HepG2 (cell line): ENCODE measurements around the gene UBTF. TPM values are rescaled to one million over a fixed set of nuclear protein-coding genes. Genes with fewer than 3 reads are reported as not detected.
A peak's percentile ranks its signal among the peaks of the same experiment; 100 is the strongest.

ENCODE experiments used
- ARNT ChIP-seq: fragments of 450-650 bp; IDR thresholded peaks from 2 replicates; pipeline ENCODE4 v1.6.1; 2017
- CHCHD3 ChIP-seq: sonication (generic); formaldehyde crosslinking; IDR thresholded peaks from 2 replicates; pipeline ENCODE4 v1.8.0; 2022; ENCODE audit warnings: mild to moderate bottlenecking, missing genetic modification reagents, moderate library complexity
- HDAC1 ChIP-seq: sonication (generic); formaldehyde crosslinking; IDR thresholded peaks from 2 replicates; pipeline ENCODE4 v1.5.1; 2020; ENCODE audit warnings: mild to moderate bottlenecking, missing genetic modification reagents
- HDAC2 ChIP-seq: sonication (generic); formaldehyde crosslinking; IDR thresholded peaks from 2 replicates; pipeline ENCODE4 v1.4.0; 2020; ENCODE audit warnings: missing genetic modification reagents
- KLF15 ChIP-seq: sonication (generic); formaldehyde crosslinking; IDR thresholded peaks from 2 replicates; pipeline ENCODE4 v1.8.1; 2023; ENCODE audit warnings: borderline replicate concordance, mild to moderate bottlenecking, inconsistent platforms, missing genetic modification reagents, mixed read lengths
- NFE2L1 ChIP-seq: sonication (generic); formaldehyde crosslinking; IDR thresholded peaks from 2 replicates; pipeline ENCODE4 v1.4.0; 2020; ENCODE audit warnings: missing genetic modification reagents, mild to moderate bottlenecking, borderline replicate concordance
- RARA ChIP-seq: IDR thresholded peaks from 2 replicates; pipeline ENCODE4 v1.6.1; 2016; ENCODE audit warnings: missing genetic modification reagents, missing compliant biosample characterization
- RFX5 ChIP-seq: IDR thresholded peaks from 2 replicates; pipeline ENCODE4 v1.6.1; 2011; ENCODE audit warnings: low read depth, low read length, improper control_type of control experiment
- TBX2 ChIP-seq: sonication (generic); formaldehyde crosslinking; IDR thresholded peaks from 2 replicates; pipeline ENCODE4 v1.5.0; 2020; ENCODE audit warnings: missing genetic modification reagents, mild to moderate bottlenecking, borderline replicate concordance
- ZFYVE20 ChIP-seq: sonication (generic); formaldehyde crosslinking; IDR thresholded peaks from 2 replicates; pipeline ENCODE4 v1.8.0; 2023; ENCODE audit warnings: low read depth, mild to moderate bottlenecking, moderate library complexity, missing genetic modification reagents, borderline replicate concordance
- ZNF562 ChIP-seq: sonication (generic); formaldehyde crosslinking; IDR thresholded peaks from 2 replicates; pipeline ENCODE4 v1.8.0; 2022; ENCODE audit warnings: missing genetic modification reagents, borderline replicate concordance
- ZNF747 ChIP-seq: sonication (generic); formaldehyde crosslinking; IDR thresholded peaks from 2 replicates; pipeline ENCODE4 v1.8.1; 2023; ENCODE audit warnings: missing genetic modification reagents, mild to moderate bottlenecking, borderline replicate concordance
- polyA plus RNA-seq, 8 experiments: library from polyadenylated mRNA; depleted of rRNA in 3 of 8; stranded (reverse) in 7 of 8; unstranded in 1 of 8; fragments of >200 nt; fragmentation: Illumina TruSeq in 4 of 8; extraction: Trizol in 4 of 8; gene quantifications; 2 replicates each; pipeline versions ENCODE4 v1.2.1 to v1.2.3, GENCODE V29; 2011 to 2016; ENCODE audit warnings: low read depth in 4 of 8, missing spikeins in 1 of 8, mixed read lengths in 1 of 8; ENCODE audit not compliant: insufficient read depth in 1 of 8
- total RNA-seq, 5 experiments: library from RNA; depleted of rRNA; stranded (reverse); fragments of >200 nt; fragmentation: Illumina TruSeq; extraction: Trizol; gene quantifications; 2 replicates each; pipeline ENCODE4 v1.2.3, GENCODE V29; 2016; ENCODE audit warnings: low read depth in 1 of 5
- TF ChIP-seq, protein P1 (sequence below): sonication (generic); formaldehyde crosslinking; IDR thresholded peaks from 2 replicates; pipeline ENCODE4 v1.5.1; 2020; ENCODE audit warnings: missing genetic modification reagents, mild to moderate bottlenecking, borderline replicate concordance
- TF ChIP-seq, protein P2 (sequence below): sonication (generic); formaldehyde crosslinking; IDR thresholded peaks from 2 replicates; pipeline ENCODE4 v1.4.0; 2020; ENCODE audit warnings: low read depth, mild to moderate bottlenecking, missing genetic modification reagents
- TF ChIP-seq, protein P3 (sequence below): sonication (generic); formaldehyde crosslinking; IDR thresholded peaks from 2 replicates; pipeline ENCODE4 v1.4.0; 2020; ENCODE audit warnings: missing genetic modification reagents
- TF ChIP-seq, protein P4 (sequence below): sonication (generic); formaldehyde crosslinking; IDR thresholded peaks from 2 replicates; pipeline ENCODE4 v1.5.0; 2020; ENCODE audit warnings: missing genetic modification reagents, mild to moderate bottlenecking, borderline replicate concordance
- TF ChIP-seq, protein P5 (sequence below), 2 experiments: sonication (generic) in 1 of 2; formaldehyde crosslinking in 1 of 2; IDR thresholded peaks; 2 replicates each; pipeline versions ENCODE4 v1.4.0 to v1.6.1; 2018 to 2020; ENCODE audit warnings: missing genetic modification reagents in 2 of 2, borderline replicate concordance in 1 of 2, low read depth in 1 of 2, mild to moderate bottlenecking in 1 of 2, missing biosample characterization in 1 of 2
- TF ChIP-seq, protein P6 (sequence below): sonication (generic); formaldehyde crosslinking; IDR thresholded peaks from 2 replicates; pipeline ENCODE4 v1.4.0; 2020; ENCODE audit warnings: missing genetic modification reagents

UBTF gene
- total and polyA plus RNA-seq, 2 of the 13 experiments (the other 11 are each of a cell fraction or from before 2014, with no cell fraction given), result 15.2 to 60.9 TPM

DNA sequence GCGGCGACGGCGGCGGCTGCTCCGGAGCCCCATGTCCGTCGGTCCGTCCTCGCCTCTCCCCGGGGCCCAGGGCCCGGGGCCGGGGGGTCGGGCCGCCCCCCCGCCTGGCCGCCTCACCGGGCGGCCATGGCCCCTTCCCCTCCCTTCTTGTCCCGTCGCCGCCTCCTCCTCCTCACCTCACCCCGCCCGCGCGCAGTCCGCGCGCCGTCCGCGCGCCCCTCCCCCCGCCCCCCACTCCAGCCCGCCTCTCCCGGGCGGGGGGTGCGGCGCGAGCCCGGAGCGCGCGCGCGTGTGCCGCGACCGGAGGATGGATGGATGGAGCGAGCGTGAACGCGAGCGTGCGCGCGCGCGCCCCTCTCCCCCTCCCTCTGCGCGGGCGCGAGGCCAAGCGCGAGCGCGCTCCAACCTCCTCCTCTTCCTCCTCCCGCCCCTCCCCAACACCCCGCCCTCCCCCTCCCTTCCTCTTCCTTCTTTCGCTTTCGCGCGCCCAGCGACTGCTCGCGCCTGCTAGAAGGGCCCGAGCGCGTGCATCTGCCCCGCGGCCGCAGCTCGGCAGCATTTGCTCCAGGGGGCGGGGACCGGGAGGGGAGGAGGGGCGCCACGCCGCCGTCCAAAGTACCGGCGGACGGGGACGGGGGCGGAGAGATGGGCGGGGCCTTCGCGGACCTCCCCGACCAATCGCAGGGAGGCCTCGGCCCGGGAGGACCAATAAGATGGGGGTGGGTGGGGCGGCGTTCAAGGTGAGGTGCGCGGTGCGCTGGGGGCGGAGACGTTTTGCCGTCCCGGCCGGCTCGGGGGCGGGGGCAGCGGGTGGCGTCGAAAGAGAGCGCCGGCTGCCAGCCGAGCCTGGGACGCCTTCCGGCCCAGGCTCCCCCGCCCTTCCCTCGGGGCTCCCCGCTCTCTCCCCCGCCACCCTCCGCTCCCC lies 19.7 kb downstream of the UBTF start, which contains the start of gene ATXN7L3 (continued):
- TF ChIP-seq, protein P1, sequence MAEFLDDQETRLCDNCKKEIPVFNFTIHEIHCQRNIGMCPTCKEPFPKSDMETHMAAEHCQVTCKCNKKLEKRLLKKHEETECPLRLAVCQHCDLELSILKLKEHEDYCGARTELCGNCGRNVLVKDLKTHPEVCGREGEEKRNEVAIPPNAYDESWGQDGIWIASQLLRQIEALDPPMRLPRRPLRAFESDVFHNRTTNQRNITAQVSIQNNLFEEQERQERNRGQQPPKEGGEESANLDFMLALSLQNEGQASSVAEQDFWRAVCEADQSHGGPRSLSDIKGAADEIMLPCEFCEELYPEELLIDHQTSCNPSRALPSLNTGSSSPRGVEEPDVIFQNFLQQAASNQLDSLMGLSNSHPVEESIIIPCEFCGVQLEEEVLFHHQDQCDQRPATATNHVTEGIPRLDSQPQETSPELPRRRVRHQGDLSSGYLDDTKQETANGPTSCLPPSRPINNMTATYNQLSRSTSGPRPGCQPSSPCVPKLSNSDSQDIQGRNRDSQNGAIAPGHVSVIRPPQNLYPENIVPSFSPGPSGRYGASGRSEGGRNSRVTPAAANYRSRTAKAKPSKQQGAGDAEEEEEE (CRISPR knock-in tag), result no peak
- no peak for TF ChIP-seq ZFYVE20
- TF ChIP-seq, protein P2, sequence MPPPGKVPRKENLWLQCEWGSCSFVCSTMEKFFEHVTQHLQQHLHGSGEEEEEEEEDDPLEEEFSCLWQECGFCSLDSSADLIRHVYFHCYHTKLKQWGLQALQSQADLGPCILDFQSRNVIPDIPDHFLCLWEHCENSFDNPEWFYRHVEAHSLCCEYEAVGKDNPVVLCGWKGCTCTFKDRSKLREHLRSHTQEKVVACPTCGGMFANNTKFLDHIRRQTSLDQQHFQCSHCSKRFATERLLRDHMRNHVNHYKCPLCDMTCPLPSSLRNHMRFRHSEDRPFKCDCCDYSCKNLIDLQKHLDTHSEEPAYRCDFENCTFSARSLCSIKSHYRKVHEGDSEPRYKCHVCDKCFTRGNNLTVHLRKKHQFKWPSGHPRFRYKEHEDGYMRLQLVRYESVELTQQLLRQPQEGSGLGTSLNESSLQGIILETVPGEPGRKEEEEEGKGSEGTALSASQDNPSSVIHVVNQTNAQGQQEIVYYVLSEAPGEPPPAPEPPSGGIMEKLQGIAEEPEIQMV (CRISPR knock-in tag), result no peak
- TF ChIP-seq HDAC1 (CRISPR knock-in tag), result peak; percentile 36; the same call in 1 of the 2 replicates
- TF ChIP-seq, protein P3, sequence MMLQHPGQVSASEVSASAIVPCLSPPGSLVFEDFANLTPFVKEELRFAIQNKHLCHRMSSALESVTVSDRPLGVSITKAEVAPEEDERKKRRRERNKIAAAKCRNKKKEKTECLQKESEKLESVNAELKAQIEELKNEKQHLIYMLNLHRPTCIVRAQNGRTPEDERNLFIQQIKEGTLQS (CRISPR knock-in tag), result no peak; the same call in 1 of the 2 replicates
- TF ChIP-seq, protein P4, sequence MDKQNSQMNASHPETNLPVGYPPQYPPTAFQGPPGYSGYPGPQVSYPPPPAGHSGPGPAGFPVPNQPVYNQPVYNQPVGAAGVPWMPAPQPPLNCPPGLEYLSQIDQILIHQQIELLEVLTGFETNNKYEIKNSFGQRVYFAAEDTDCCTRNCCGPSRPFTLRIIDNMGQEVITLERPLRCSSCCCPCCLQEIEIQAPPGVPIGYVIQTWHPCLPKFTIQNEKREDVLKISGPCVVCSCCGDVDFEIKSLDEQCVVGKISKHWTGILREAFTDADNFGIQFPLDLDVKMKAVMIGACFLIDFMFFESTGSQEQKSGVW (CRISPR knock-in tag), result no peak
- TF ChIP-seq ZNF562 (CRISPR knock-in tag), result no peak
- no peak for TF ChIP-seq ARNT
- peak; percentile 31; the same call in 1 of the 2 replicates for TF ChIP-seq RFX5
- TF ChIP-seq KLF15 (CRISPR knock-in tag), result no peak; the same call in 1 of the 2 replicates
- TF ChIP-seq, protein P5, sequence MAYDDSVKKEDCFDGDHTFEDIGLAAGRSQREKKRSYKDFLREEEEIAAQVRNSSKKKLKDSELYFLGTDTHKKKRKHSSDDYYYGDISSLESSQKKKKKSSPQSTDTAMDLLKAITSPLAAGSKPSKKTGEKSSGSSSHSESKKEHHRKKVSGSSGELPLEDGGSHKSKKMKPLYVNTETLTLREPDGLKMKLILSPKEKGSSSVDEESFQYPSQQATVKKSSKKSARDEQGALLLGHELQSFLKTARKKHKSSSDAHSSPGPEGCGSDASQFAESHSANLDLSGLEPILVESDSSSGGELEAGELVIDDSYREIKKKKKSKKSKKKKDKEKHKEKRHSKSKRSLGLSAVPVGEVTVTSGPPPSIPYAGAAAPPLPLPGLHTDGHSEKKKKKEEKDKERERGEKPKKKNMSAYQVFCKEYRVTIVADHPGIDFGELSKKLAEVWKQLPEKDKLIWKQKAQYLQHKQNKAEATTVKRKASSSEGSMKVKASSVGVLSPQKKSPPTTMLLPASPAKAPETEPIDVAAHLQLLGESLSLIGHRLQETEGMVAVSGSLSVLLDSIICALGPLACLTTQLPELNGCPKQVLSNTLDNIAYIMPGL (CRISPR knock-in tag; IDR thresholded peaks at IDR 0.05; ENCODE audit: borderline replicate concordance in 1 of 2, low read depth in 1 of 2), result no peak
- TF ChIP-seq, protein P6, sequence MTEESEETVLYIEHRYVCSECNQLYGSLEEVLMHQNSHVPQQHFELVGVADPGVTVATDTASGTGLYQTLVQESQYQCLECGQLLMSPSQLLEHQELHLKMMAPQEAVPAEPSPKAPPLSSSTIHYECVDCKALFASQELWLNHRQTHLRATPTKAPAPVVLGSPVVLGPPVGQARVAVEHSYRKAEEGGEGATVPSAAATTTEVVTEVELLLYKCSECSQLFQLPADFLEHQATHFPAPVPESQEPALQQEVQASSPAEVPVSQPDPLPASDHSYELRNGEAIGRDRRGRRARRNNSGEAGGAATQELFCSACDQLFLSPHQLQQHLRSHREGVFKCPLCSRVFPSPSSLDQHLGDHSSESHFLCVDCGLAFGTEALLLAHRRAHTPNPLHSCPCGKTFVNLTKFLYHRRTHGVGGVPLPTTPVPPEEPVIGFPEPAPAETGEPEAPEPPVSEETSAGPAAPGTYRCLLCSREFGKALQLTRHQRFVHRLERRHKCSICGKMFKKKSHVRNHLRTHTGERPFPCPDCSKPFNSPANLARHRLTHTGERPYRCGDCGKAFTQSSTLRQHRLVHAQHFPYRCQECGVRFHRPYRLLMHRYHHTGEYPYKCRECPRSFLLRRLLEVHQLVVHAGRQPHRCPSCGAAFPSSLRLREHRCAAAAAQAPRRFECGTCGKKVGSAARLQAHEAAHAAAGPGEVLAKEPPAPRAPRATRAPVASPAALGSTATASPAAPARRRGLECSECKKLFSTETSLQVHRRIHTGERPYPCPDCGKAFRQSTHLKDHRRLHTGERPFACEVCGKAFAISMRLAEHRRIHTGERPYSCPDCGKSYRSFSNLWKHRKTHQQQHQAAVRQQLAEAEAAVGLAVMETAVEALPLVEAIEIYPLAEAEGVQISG (CRISPR knock-in tag), result peak; percentile 78
- no peak for TF ChIP-seq NFE2L1 (CRISPR knock-in tag)
- 0 out of 2 replicates have a peak, but pooled peaks have one; percentile 35 for TF ChIP-seq TBX2 (CRISPR knock-in tag)
- no peak for TF ChIP-seq ZNF747
- TF ChIP-seq CHCHD3, result no peak
- no peak for TF ChIP-seq HDAC2 (CRISPR knock-in tag)
- no peak for TF ChIP-seq RARA (CRISPR knock-in tag)
